Hepatocyte (in vitro differentiated cells): ENCODE data around the gene SGSM2.

Experiments used
- CTCF ChIP-seq: fragments of 200-600 bp; sonication (generic); IDR thresholded peaks from 2 replicates; pipeline ENCODE4 v1.5.1; 2016; ENCODE audit warnings: antibody characterized with exemption, mild to moderate bottlenecking; ENCODE audit not compliant: poor library complexity
- EZH2phosphoT487 ChIP-seq: fragments of 200-600 bp; sonication (generic); IDR thresholded peaks from one replicate; pipeline ENCODE4 v1.6.1; 2018; ENCODE audit warnings: antibody characterized with exemption, mild to moderate bottlenecking, low read depth, moderate library complexity; ENCODE audit not compliant: unreplicated experiment, severe bottlenecking

GRCh38 chr17:2393954-2394749 lies 56.9 kb downstream of the SGSM2 start:
- TF ChIP-seq CTCF = no peak
- TF ChIP-seq EZH2phosphoT487 = no peak
